SK-N-SH treated with all-trans-retinoic acid at 6 μM for 48 hours (cell line): Measurements from ENCODE around the gene RFESD.

Experiments used
- CREB5 ChIP-seq: fragments of 250-450 bp; sonication (Bioruptor Pico); IDR thresholded peaks from 2 replicates; pipeline ENCODE4 v1.5.1; 2020; ENCODE audit warnings: low read depth, mild to moderate bottlenecking, moderate library complexity
- ESRRG ChIP-seq: fragments of 250-450 bp; sonication (Bioruptor Pico); IDR thresholded peaks from 2 replicates; pipeline ENCODE4 v1.6.1; 2021; ENCODE audit warnings: mild to moderate bottlenecking
- GLIS3 ChIP-seq: fragments of 250-450 bp; sonication (Bioruptor Pico); IDR thresholded peaks from 2 replicates; pipeline ENCODE4 v1.5.0; 2020; ENCODE audit warnings: mild to moderate bottlenecking, moderate library complexity
- PATZ1 ChIP-seq: fragments of 250-450 bp; sonication (Bioruptor Pico); IDR thresholded peaks from 2 replicates; pipeline ENCODE4 v1.8.0; 2020; ENCODE audit warnings: mild to moderate bottlenecking, moderate library complexity, borderline replicate concordance
- POU6F1 ChIP-seq: fragments of 250-450 bp; sonication (Bioruptor Pico); IDR thresholded peaks from 2 replicates; pipeline ENCODE4 v1.8.0; 2021; ENCODE audit warnings: low read depth, mild to moderate bottlenecking, moderate library complexity, borderline replicate concordance
- TSHZ2 ChIP-seq: fragments of 250-450 bp; sonication (Bioruptor Pico); IDR thresholded peaks from 2 replicates; pipeline ENCODE4 v1.5.0; 2020; ENCODE audit warnings: mild to moderate bottlenecking, moderate library complexity
- ZFP30 ChIP-seq: fragments of 450-650 bp; formaldehyde crosslinking; IDR thresholded peaks from 2 replicates; pipeline ENCODE4 v1.5.0; 2022; ENCODE audit warnings: mild to moderate bottlenecking, moderate library complexity
- ZNF8 ChIP-seq: fragments of 450-650 bp; formaldehyde crosslinking; IDR thresholded peaks from 2 replicates; pipeline ENCODE4 v1.5.0; 2020; ENCODE audit warnings: mild to moderate bottlenecking, moderate library complexity

- TF ChIP-seq ESRRG (no peak), ZNF8 (CRISPR knock-in tag) (no peak), TSHZ2 (no peak), GLIS3 (no peak), ZFP30 (CRISPR knock-in tag) (no peak), POU6F1 (CRISPR knock-in tag) (no peak), PATZ1 (CRISPR knock-in tag) (no peak), CREB5 (CRISPR knock-in tag) (no peak)
Observed at GRCh38 chr5:95619514-95620029, 27.0 kb upstream of the RFESD start.
